Sigmoid colon (tissue), 7 donors: ENCODE measurements around the gene CDC27. TPM values are rescaled to one million over a fixed set of nuclear protein-coding genes. Genes with fewer than 3 reads are reported as not detected.

Experiments used
- DNase-seq: peaks from one replicate; pipeline ENCODE4 v3.0.0-alpha.2; 2019
- H3K27ac ChIP-seq, 4 donors: fragments of 200-600 bp; sonication (generic); one replicate each; pipeline ENCODE4 v1.5.1; 2016 to 2019; ENCODE audit warnings: mild to moderate bottlenecking in 1 of 4
- H3K27me3 ChIP-seq, 3 donors: fragments of 200-600 bp; sonication (generic); one replicate each; pipeline ENCODE4 v1.5.1; 2019; ENCODE audit warnings: mild to moderate bottlenecking in 1 of 3
- H3K36me3 ChIP-seq, 4 donors: fragments of 200-600 bp; sonication (generic); one replicate each; pipeline ENCODE4 v1.5.1; 2016 to 2019
- H3K4me1 ChIP-seq, 4 donors: fragments of 200-600 bp; sonication (generic); one replicate each; pipeline ENCODE4 v1.5.1; 2017 to 2019
- H3K4me3 ChIP-seq, 4 donors: fragments of 200-600 bp; sonication (generic); one replicate each; pipeline ENCODE4 v1.5.1; 2017 to 2019; ENCODE audit warnings: mild to moderate bottlenecking in 2 of 4, moderate library complexity in 1 of 4
- H3K9me3 ChIP-seq, 4 donors: fragments of 200-600 bp in 3 of 4; sonication (generic) in 3 of 4; one replicate each; pipeline versions ENCODE4 v1.5.1 to v1.6.1; 2013 to 2019
- EP300 ChIP-seq, 4 donors: sonication (generic); formaldehyde crosslinking; IDR thresholded peaks; one replicate each; pipeline ENCODE4 v1.6.1; 2017; ENCODE audit warnings: antibody characterized with exemption in 4 of 4
- POLR2A ChIP-seq, 2 donors: fragments of 450-650 bp; IDR thresholded peaks; one replicate each; pipeline ENCODE4 v1.6.1; 2016; ENCODE audit warnings: antibody characterized with exemption in 2 of 2, mild to moderate bottlenecking in 2 of 2, moderate library complexity in 2 of 2
- POLR2AphosphoS5 ChIP-seq, 4 donors: sonication (generic); formaldehyde crosslinking; IDR thresholded peaks; one replicate each; pipeline ENCODE4 v1.6.1; 2017; ENCODE audit warnings: antibody characterized with exemption in 4 of 4
- WGBS, 2 donors: extraction: QIAGEN DNeasy Blood & Tissue Kit; methylation state at CpG; one replicate each; pipeline ENCODE4 v1.1.7; 2013; 5-methylcytosine and 5-hydroxymethylcytosine counted together
- intact Hi-C: fragments of 100-400 bp; cut with DNase I; formaldehyde crosslinking; loops from one replicate; pipeline ENCODE4 v1.15.1; 2023
- polyA plus RNA-seq, 3 donors: library from polyadenylated mRNA; stranded (reverse); fragments of 200-250 nt; gene quantifications; one replicate each; pipeline ENCODE4 v1.2.3, GENCODE V29; 2013
- total RNA-seq, 4 donors: library from RNA; depleted of rRNA; stranded (reverse); fragments of >200 nt; gene quantifications; one replicate each; pipeline ENCODE4 v1.1.0, GENCODE V29; 2016
- TF ChIP-seq, protein P1 (sequence below), 4 experiments: fragments of 450-650 bp in 3 of 4; fragments of 200-600 bp in 1 of 4; IDR thresholded peaks; one replicate each; pipeline ENCODE4 v1.5.1; 2016 to 2019; ENCODE audit warnings: antibody characterized with exemption in 4 of 4, mild to moderate bottlenecking in 3 of 4, moderate library complexity in 2 of 4
- donor health status: healthy with polysubstance abuse.
- donor health status: Bipolar disorder and iron deficiency.
- donor health status: healthy.

The CDC27 gene
- total and polyA plus RNA-seq, 7 donors = 7.2 to 61.4 (median 41.0) TPM

DNA sequence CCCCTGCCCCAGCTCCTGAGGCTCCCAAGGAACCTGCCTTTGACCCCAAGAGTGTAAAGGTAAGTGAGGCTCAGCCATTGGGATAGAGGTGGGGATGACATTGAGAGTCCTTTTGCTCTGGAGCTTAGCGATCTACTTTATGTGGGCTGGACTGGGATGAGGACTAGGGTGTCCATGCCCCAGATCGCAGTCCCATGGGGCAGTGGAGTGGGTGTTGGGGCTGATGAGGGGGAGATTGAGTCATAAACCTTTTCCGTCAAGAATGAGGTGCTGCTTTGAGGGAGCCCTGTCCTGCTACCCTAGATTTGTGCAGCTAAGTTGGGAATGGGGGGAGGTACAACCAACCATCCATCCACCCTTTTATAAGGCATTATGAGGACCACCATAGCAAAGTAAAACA is 20.4 kb upstream of the CDC27 start:
- Histone ChIP-seq H3K27me3 (no peaks in the 10 kb centered on the region), H3K4me1 (peaks cover 0 to 14% (median 10%) of the 10 kb centered on the region in 4 donors), H3K27ac (no peak overlapping the region), H3K4me3 (no peak overlapping the region), H3K36me3 (no peaks in the 10 kb centered on the region), H3K9me3 (no peaks in the 10 kb centered on the region)
- DNase-seq = no peak
- TF ChIP-seq, protein P1, sequence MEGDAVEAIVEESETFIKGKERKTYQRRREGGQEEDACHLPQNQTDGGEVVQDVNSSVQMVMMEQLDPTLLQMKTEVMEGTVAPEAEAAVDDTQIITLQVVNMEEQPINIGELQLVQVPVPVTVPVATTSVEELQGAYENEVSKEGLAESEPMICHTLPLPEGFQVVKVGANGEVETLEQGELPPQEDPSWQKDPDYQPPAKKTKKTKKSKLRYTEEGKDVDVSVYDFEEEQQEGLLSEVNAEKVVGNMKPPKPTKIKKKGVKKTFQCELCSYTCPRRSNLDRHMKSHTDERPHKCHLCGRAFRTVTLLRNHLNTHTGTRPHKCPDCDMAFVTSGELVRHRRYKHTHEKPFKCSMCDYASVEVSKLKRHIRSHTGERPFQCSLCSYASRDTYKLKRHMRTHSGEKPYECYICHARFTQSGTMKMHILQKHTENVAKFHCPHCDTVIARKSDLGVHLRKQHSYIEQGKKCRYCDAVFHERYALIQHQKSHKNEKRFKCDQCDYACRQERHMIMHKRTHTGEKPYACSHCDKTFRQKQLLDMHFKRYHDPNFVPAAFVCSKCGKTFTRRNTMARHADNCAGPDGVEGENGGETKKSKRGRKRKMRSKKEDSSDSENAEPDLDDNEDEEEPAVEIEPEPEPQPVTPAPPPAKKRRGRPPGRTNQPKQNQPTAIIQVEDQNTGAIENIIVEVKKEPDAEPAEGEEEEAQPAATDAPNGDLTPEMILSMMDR (IDR thresholded peaks at IDR 0.05) = no peak
- TF ChIP-seq EP300 (IDR thresholded peaks at IDR 0.05) (no peak), POLR2A (IDR thresholded peaks at IDR 0.05) (no peak), POLR2AphosphoS5 (IDR thresholded peaks at IDR 0.05) (no peak)
- 97 to 99% methylated on average over 3 of the region's 3 CpGs for WGBS, 2 donors
- intact Hi-C loops = no loop called here

DNA sequence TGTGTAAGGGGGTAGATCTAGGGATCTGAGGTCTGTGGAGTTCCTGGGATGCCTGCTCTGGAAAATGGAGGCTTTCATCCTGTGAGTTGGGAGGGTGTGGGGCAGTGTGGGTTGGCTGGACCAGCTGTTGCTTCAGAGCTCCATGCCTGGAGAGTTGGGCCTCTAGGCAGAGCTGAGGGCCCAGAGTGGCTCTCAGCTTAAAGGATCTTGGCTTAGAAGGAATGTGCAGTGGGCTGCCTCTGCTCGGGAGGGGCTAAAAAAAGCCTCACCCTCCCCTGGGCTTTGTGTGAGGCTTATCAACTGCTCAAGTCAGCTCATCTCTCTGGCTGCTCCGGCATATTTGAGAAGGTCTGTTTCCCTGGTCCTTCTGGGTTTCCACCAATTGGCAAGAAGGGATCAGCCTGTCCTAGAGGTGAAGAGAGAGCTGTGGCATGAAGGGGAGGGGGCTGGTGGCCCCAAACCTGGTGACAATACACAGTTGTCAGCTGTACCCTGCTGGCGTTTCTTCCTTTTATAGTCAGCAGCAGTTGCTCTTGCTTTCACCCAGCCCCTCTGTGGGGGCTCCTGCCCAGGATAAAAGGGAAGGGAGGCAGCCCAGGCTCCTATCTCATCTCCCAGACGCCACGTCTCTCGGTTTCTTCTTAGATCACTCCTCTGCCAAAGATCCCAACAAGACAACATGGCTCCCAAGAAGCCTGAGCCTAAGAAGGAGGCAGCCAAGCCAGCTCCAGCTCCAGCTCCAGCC is 19.8 kb upstream of the CDC27 start, which contains the start of gene MYL4:
Gene MYL4 (plus strand): TSS at position 605 of the 745 bp plus-strand sequence. CDS start 75 bp downstream, at position 680.
- TF ChIP-seq POLR2A (IDR thresholded peaks at IDR 0.05) (no peak), EP300 (IDR thresholded peaks at IDR 0.05) (no peak), POLR2AphosphoS5 (IDR thresholded peaks at IDR 0.05) (no peak)
- TF ChIP-seq, protein P1 (IDR thresholded peaks at IDR 0.05) = no peak
- peaks cover 0 to 15% (median 15%) of the 10 kb centered on the region in 4 donors for H3K4me1 ChIP-seq
- H3K27me3 ChIP-seq = no peaks in the 10 kb centered on the region
- intact Hi-C loops = no loop called here
- DNase-seq = no peak
- no peaks in the 10 kb centered on the region for H3K36me3 ChIP-seq
- H3K9me3 ChIP-seq = no peaks in the 10 kb centered on the region
- no peak within 1 kb of the TSS for H3K4me3 ChIP-seq
- WGBS, 2 donors = 79 to 88% methylated on average over 6 of the region's 6 CpGs
- H3K27ac ChIP-seq = no peak within 1 kb of the TSS

DNA sequence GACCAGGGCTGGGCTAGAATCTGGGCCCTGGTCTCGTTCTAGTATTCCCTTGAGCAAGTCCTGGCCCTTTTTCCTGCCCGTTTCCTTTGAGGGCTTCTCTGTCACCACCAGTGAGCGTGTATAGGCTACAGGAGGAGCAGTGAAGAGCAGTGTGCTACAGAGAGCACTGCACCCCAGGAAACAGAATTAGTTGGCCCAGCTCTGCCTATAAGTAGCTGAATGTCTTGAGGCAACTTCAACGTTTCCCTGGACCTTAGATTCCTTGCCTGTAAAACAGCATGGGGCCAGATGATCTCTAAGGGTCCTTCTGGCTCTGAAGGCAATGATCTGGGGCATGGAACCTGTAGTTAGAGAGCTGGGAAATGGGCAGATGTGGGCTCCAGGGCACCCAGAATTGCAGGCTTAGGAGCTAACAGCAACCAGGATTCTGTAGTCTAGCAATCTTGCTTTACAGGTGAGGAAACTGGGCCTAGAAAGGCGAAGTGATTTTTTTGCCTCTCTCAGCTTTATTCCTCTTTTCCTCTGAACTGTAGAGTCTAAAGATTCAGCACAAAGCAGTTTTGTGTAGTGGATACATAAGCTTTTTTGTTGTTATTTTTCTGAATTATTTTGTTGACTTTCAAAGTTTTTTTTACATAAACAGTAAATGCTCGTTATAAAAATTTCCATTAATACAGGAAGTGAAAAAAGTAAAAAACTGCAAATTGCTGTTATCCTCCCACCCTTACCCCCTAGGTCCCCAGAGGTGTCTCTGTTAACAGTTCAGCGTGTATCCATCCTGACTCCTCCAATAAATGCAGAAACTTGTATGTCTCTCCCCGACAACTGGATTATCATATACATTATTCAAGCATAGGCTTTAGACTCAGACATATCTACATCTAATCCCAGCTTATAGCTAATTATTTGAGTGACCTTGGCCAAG is 18.3 kb upstream of the CDC27 start:
- Histone ChIP-seq H3K27ac (no peak overlapping the region), H3K4me3 (no peak overlapping the region), H3K36me3 (no peaks in the 10 kb centered on the region), H3K27me3 (no peaks in the 10 kb centered on the region), H3K9me3 (no peaks in the 10 kb centered on the region), H3K4me1 (peaks cover 0 to 18% (median 15%) of the 10 kb centered on the region in 4 donors)
- TF ChIP-seq, protein P1 (IDR thresholded peaks at IDR 0.05) = no peak
- TF ChIP-seq EP300 (IDR thresholded peaks at IDR 0.05) (no peak), POLR2A (IDR thresholded peaks at IDR 0.05) (no peak), POLR2AphosphoS5 (IDR thresholded peaks at IDR 0.05) (no peak)
- DNase-seq = no peak
- intact Hi-C loops = no loop called here
- 77 to 87% methylated on average over 8 of the region's 8 CpGs for WGBS, 2 donors

DNA sequence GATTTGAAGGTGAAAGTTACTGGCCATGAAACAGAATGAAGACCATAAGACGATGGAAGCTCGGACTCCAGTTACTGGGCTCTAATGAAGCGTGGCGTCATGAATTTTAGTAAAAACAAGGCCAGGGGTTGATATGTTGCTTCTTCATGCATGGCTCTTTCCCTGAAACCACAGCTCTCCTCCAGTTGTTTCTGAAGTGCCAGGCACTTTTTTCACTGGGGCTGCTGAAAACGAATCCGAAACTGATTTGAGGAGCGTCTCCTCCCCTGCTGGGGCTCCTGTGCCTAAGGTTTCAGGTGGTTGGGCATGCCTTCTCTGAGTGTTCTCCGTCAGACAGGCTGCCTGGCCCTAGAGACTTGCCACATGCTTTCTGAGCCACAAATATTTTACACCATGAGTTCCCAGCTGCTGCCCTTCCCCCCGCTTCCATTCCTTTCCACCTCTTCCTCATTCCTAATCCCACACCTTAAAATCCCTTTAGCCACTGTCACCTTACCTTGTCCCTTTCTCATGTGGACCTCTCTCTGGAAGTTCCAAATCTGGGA is 16.4 kb upstream of the CDC27 start:
- 39 to 43% methylated on average over 9 of the region's 9 CpGs for WGBS, 2 donors
- Histone ChIP-seq H3K27ac (peak overlapping the region; percentile 17 to 71 (median 51)), H3K4me3 (no peak overlapping the region), H3K27me3 (no peaks in the 10 kb centered on the region), H3K9me3 (no peaks in the 10 kb centered on the region), H3K4me1 (peaks cover 0 to 18% (median 15%) of the 10 kb centered on the region in 4 donors), H3K36me3 (no peaks in the 10 kb centered on the region)
- TF ChIP-seq, protein P1 (IDR thresholded peaks at IDR 0.05) = no peak
- TF ChIP-seq POLR2AphosphoS5 (IDR thresholded peaks at IDR 0.05) (no peak), EP300 (IDR thresholded peaks at IDR 0.05) (no peak), POLR2A (IDR thresholded peaks at IDR 0.05) (no peak)
- intact Hi-C loops = no loop called here
- DNase-seq = peak; percentile 70
